MM.1S (cell line): ENCODE data around the gene ZNF335.
"Not testable (repeated sequence)": the region's sequence is repeated elsewhere in the genome, so short reads cannot be mapped to it uniquely, and the experiment has no call there.

ENCODE experiments used
- DNase-seq: peaks from one replicate; pipeline ENCODE4 v3.0.0-alpha.2; 2015
- H2AFZ ChIP-seq: fragments of 300-600 bp; sonication (generic); 2 replicates; pipeline ENCODE4 v1.6.0; 2016; ENCODE audit warnings: antibody characterized with exemption, low read length
- H3F3A ChIP-seq: fragments of 300-600 bp; sonication (generic); 2 replicates; pipeline ENCODE4 v1.6.1; 2016; ENCODE audit warnings: mild to moderate bottlenecking, antibody characterized with exemption, low read length, moderate library complexity, mixed read lengths; ENCODE audit not compliant: insufficient read depth
- H3K27ac ChIP-seq: fragments of 300-600 bp; sonication (generic); 2 replicates; pipeline ENCODE4 v1.5.1; 2016; ENCODE audit warnings: mild to moderate bottlenecking, low read length
- H3K27me3 ChIP-seq: fragments of 300-600 bp; sonication (generic); replicated peaks from 2 replicates; pipeline ENCODE4 v1.6.0; 2016; ENCODE audit warnings: low read length; ENCODE audit not compliant: insufficient read depth
- H3K36me3 ChIP-seq: fragments of 300-600 bp; sonication (generic); replicated peaks from 2 replicates; pipeline ENCODE4 v1.6.1; 2016; ENCODE audit warnings: mild to moderate bottlenecking, low read length, mixed read lengths; ENCODE audit not compliant: insufficient read depth
- H3K4me1 ChIP-seq: fragments of 300-600 bp; sonication (generic); 2 replicates; pipeline ENCODE4 v1.6.1; 2016; ENCODE audit warnings: low read length, mixed read lengths
- H3K4me2 ChIP-seq: fragments of 300-600 bp; sonication (generic); 2 replicates; pipeline ENCODE4 v1.6.0; 2016; ENCODE audit warnings: low read depth, low read length
- H3K4me3 ChIP-seq: fragments of 300-600 bp; sonication (generic); 2 replicates; pipeline ENCODE4 v1.5.1; 2016; ENCODE audit warnings: low read length, mixed read lengths
- H3K79me2 ChIP-seq: fragments of 300-600 bp; sonication (generic); 2 replicates; pipeline ENCODE4 v1.6.1; 2016; ENCODE audit warnings: mixed run types, low read length, mixed read lengths
- H3K9ac ChIP-seq: fragments of 300-600 bp; sonication (generic); 2 replicates; pipeline ENCODE4 v1.6.1; 2016; ENCODE audit warnings: low read length, mixed read lengths
- H3K9me2 ChIP-seq: fragments of 300-600 bp; sonication (generic); replicated peaks from 2 replicates; pipeline ENCODE4 v1.6.1; 2016; ENCODE audit warnings: mild to moderate bottlenecking, low read length, mixed read lengths; ENCODE audit not compliant: insufficient read depth
- H3K9me3 ChIP-seq: fragments of 300-600 bp; sonication (generic); replicated peaks from 2 replicates; pipeline ENCODE4 v1.6.1; 2016; ENCODE audit warnings: mild to moderate bottlenecking, low read length, mixed read lengths; ENCODE audit not compliant: insufficient read depth
- H4K20me1 ChIP-seq: fragments of 300-600 bp; sonication (generic); 2 replicates; pipeline ENCODE4 v1.6.1; 2016; ENCODE audit warnings: mild to moderate bottlenecking, low read length, moderate library complexity, mixed read lengths; ENCODE audit not compliant: insufficient read depth
- CTCF ChIP-seq: fragments of 300-600 bp; sonication (generic); IDR thresholded peaks from 2 replicates; pipeline ENCODE4 v1.5.1; 2016; ENCODE audit warnings: antibody characterized with exemption, low read length, mixed read lengths
- EZH2 ChIP-seq: fragments of 300-600 bp; sonication (generic); optimal IDR thresholded peaks from 2 replicates; pipeline ENCODE3; 2017; ENCODE audit warnings: low read depth, mild to moderate bottlenecking, antibody characterized with exemption, low read length, mixed read lengths
- EZH2phosphoT487 ChIP-seq: fragments of 300-600 bp; sonication (generic); IDR thresholded peaks from 2 replicates; pipeline ENCODE4 v1.6.1; 2018; ENCODE audit warnings: antibody characterized with exemption, low read length

Gene ZNF335

GRCh38 chr20:45905505-45906079 is 66.4 kb downstream of the ZNF335 start:
- Histone ChIP-seq H3F3A (no peaks in the 10 kb centered on the region), H3K27me3 (no peaks in the 10 kb centered on the region), H3K9me3 (no peaks in the 10 kb centered on the region), H3K27ac (no peak overlapping the region), H3K4me3 (no peak overlapping the region), H3K36me3 (no peaks in the 10 kb centered on the region), H3K9ac (no peak overlapping the region), H2AFZ (no peak overlapping the region), H3K79me2 (no peaks in the 10 kb centered on the region), H3K9me2 (no peaks in the 10 kb centered on the region), H3K4me2 (no peak overlapping the region), H3K4me1 (no peaks in the 10 kb centered on the region), H4K20me1 (no peaks in the 10 kb centered on the region)
- DNase-seq = no peak
- TF ChIP-seq EZH2 (no peak), EZH2phosphoT487 (no peak), CTCF (no peak)

- Histone ChIP-seq H2AFZ (no peak overlapping the region), H3K27me3 (no peaks in the 10 kb centered on the region), H4K20me1 (no peaks in the 10 kb centered on the region), H3K4me3 (no peak overlapping the region), H3K9me3 (no peaks in the 10 kb centered on the region), H3K27ac (no peak overlapping the region), H3K4me2 (no peak overlapping the region), H3F3A (no peaks in the 10 kb centered on the region), H3K9ac (no peak overlapping the region), H3K4me1 (no peaks in the 10 kb centered on the region), H3K36me3 (no peaks in the 10 kb centered on the region), H3K79me2 (no peaks in the 10 kb centered on the region), H3K9me2 (no peaks in the 10 kb centered on the region)
- no peak for DNase-seq
- TF ChIP-seq EZH2phosphoT487 (no peak), CTCF (no peak), EZH2 (no peak)
Measured at GRCh38 chr20:45904583-45905504, 67.2 kb downstream of the ZNF335 start.

GRCh38 chr20:45902199-45902701 is 69.8 kb downstream of the ZNF335 start:
- no peaks in the 10 kb centered on the region for H3K79me2 ChIP-seq
- DNase-seq = no peak
- no peak overlapping the region for H3K4me2 ChIP-seq
- no peak overlapping the region for H3K4me3 ChIP-seq
- no peaks in the 10 kb centered on the region for H3K36me3 ChIP-seq
- no peak overlapping the region for H2AFZ ChIP-seq
- H3K9me2 ChIP-seq = no peaks in the 10 kb centered on the region
- H3K27ac ChIP-seq = no peak overlapping the region
- no peaks in the 10 kb centered on the region for H3K27me3 ChIP-seq
- H3K9me3 ChIP-seq = no peaks in the 10 kb centered on the region
- H4K20me1 ChIP-seq = no peaks in the 10 kb centered on the region
- no peaks in the 10 kb centered on the region for H3F3A ChIP-seq
- no peak overlapping the region for H3K9ac ChIP-seq
- TF ChIP-seq EZH2 = no peak
- no peaks in the 10 kb centered on the region for H3K4me1 ChIP-seq

- not testable (repeated sequence) for DNase-seq, H3K4me2 ChIP-seq, H3K9me2 ChIP-seq, H2AFZ ChIP-seq, H4K20me1 ChIP-seq, H3K4me3 ChIP-seq, H3K9ac ChIP-seq, H3K27ac ChIP-seq, H3K36me3 ChIP-seq, H3K4me1 ChIP-seq, H3K79me2 ChIP-seq, H3F3A ChIP-seq, H3K27me3 ChIP-seq, H3K9me3 ChIP-seq
Measured at GRCh38 chr20:45901332-45901731, 70.7 kb downstream of the ZNF335 start.
